Caco-2 (cell line): Measurements from ENCODE around the gene VILL. TPM values are rescaled to one million over a fixed set of nuclear protein-coding genes. Genes with fewer than 3 reads are reported as not detected.

Experiments
- BruUV-seq: library from RNA; stranded (reverse); fragments of 400-500 nt; replicated peaks from 2 replicates; lab custom pipeline; 2021; lab: Mats Ljungman, UMichigan
- CTCF ChIA-PET: fragments of 300-600 bp; sonication (Branson Sonifier 250); formaldehyde crosslinking; loops from one replicate; lab custom pipeline; 2022; ENCODE audit warnings: antibody characterized with exemption; lab: Charles Lee
- POLR2A ChIA-PET: fragments of 300-600 bp; sonication (Branson Sonifier 250); formaldehyde crosslinking; loops from one replicate; lab custom pipeline; 2022; ENCODE audit warnings: antibody characterized with exemption; lab: Charles Lee
- DNase-seq, 2 experiments: peaks; one replicate each; pipeline versions ENCODE4 v3.0.0 to v3.0.0-alpha.2; 2020 to 2022
- H3K27me3 ChIP-seq: replicated peaks from 2 replicates; pipeline ENCODE4 v1.6.0; 2011; ENCODE audit warnings: low read length; ENCODE audit not compliant: control insufficient read depth, insufficient read depth
- H3K36me3 ChIP-seq: 2 replicates; pipeline ENCODE4 v1.5.1; 2011; ENCODE audit warnings: low read length; ENCODE audit not compliant: control insufficient read depth, insufficient read depth
- H3K4me1 ChIP-seq: fragments of 250-450 bp; sonication (Bioruptor Pico); 2 replicates; pipeline ENCODE4 v1.5.1; 2020; ENCODE audit warnings: mild to moderate bottlenecking
- H3K4me3 ChIP-seq: 2 replicates; pipeline ENCODE4 v1.5.1; 2011; ENCODE audit warnings: low read depth, mild to moderate bottlenecking, control low read depth, low read length
- H3K9me3 ChIP-seq: fragments of 250-450 bp; sonication (Bioruptor Pico); 2 replicates; pipeline ENCODE4 v1.5.1; 2020; ENCODE audit warnings: mild to moderate bottlenecking, moderate library complexity
- H3K27ac Mint-ChIP-seq: one replicate; pipeline ENCODE4 v1.8.0; 2022; ENCODE audit warnings: mixed read lengths; ENCODE audit not compliant: unreplicated experiment
- H3K27me3 Mint-ChIP-seq: one replicate; pipeline ENCODE4 v1.8.0; 2022; ENCODE audit warnings: mixed read lengths; ENCODE audit not compliant: insufficient read depth, unreplicated experiment
- H3K36me3 Mint-ChIP-seq: one replicate; pipeline ENCODE4 v1.8.0; 2022; ENCODE audit warnings: mild to moderate bottlenecking, mixed read lengths; ENCODE audit not compliant: insufficient read depth, unreplicated experiment
- H3K4me1 Mint-ChIP-seq: one replicate; pipeline ENCODE4 v1.8.0; 2022; ENCODE audit warnings: low read depth, mixed read lengths; ENCODE audit not compliant: unreplicated experiment
- H3K4me3 Mint-ChIP-seq: one replicate; pipeline ENCODE4 v1.8.0; 2022; ENCODE audit warnings: mild to moderate bottlenecking, moderate library complexity, mixed read lengths; ENCODE audit not compliant: unreplicated experiment
- H3K9me3 Mint-ChIP-seq: one replicate; pipeline ENCODE4 v1.8.0; 2022; ENCODE audit warnings: mixed read lengths; ENCODE audit not compliant: unreplicated experiment
- CTCF ChIP-seq, 2 experiments: fragments of 200-600 bp in 1 of 2; IDR thresholded peaks; 1 replicate in 1 of 2; 2 replicates in 1 of 2; pipeline versions ENCODE4 v1.5.1 to v1.8.0; 2011 to 2022; ENCODE audit warnings: antibody characterized with exemption in 1 of 2, control low read depth in 1 of 2, inconsistent platforms in 1 of 2, low read depth in 1 of 2, low read length in 1 of 2, mild to moderate bottlenecking in 1 of 2, moderate library complexity in 1 of 2; ENCODE audit not compliant: insufficient read depth in 1 of 2, severe bottlenecking in 1 of 2, unreplicated experiment in 1 of 2
- intact Hi-C: fragments of 100-400 bp; cut with micrococcal nuclease; formaldehyde crosslinking; loops from one replicate; pipeline ENCODE4 v1.10.0; 2022; ENCODE audit not compliant: unreplicated experiment
- total RNA-seq: library from RNA; stranded (reverse); gene quantifications from 2 replicates; pipeline ENCODE4 v1.2.3, GENCODE V29; 2022

Gene VILL
- total RNA-seq, 1 experiment from 2014 or later: 11.7 TPM

DNA sequence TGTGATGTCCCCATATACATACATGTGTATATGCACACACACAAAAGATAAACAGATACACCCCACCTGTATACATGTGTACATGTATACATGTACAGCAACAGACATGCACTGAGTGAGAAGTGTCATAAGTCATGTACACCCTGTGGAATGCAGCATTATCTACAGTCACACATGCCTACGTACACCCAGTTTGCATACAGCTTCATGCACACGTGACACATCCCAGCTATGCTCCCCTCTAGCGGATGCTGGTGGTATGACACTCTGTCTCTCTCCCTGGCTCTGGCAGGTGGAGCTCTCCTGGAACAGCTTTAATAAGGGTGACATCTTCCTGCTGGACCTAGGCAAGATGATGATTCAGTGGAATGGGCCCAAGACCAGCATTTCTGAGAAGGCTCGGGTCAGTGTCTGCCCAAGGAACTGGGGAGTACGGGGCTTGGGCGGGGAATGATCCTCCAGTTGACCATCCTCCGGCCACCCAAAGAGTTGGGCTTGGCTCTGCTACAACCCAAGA lies 6.3 kb downstream of the VILL start:
- BruUV-seq: no TSS peak
- H3K27ac Mint-ChIP-seq: peak overlapping the region; percentile 48
- no peaks in the 10 kb centered on the region for H3K27me3 Mint-ChIP-seq
- H3K9me3 Mint-ChIP-seq: no peaks in the 10 kb centered on the region
- peak; percentile 87 for DNase-seq
- Histone ChIP-seq H3K4me1 (peaks cover 67% of the 10 kb centered on the region), H3K4me3 (no peak overlapping the region), H3K27me3 (no peaks in the 10 kb centered on the region), H3K36me3 (no peaks in the 10 kb centered on the region), H3K9me3 (no peaks in the 10 kb centered on the region)
- H3K4me1 Mint-ChIP-seq: peaks cover 54% of the 10 kb centered on the region
- H3K36me3 Mint-ChIP-seq: peaks cover 25% of the 10 kb centered on the region
- H3K4me3 Mint-ChIP-seq: peak overlapping the region; percentile 25
- ChIA-PET POLR2A (interaction anchor here (0.5 to 1.8 kb wide), 3 partner anchors 9 to 32 kb away, joined by 3 to 5 read pairs (median 4); no protein-coding TSS in a partner anchor), CTCF (interaction anchor here (0.5 to 1.5 kb wide), 8 partner anchors 10 to 553 kb away, joined by 3 to 12 read pairs (median 8); no protein-coding TSS in a partner anchor)
- intact Hi-C loops: loop anchor here (1.0 kb wide), 1 partner anchor 23 kb away; no protein-coding TSS in a partner anchor
- TF ChIP-seq CTCF (IDR thresholded peaks at IDR 0.05; ENCODE audit: insufficient read depth in 1 of 2, low read depth in 1 of 2, low read length in 1 of 2, severe bottlenecking in 1 of 2, unreplicated experiment in 1 of 2): peak; percentile 81 to 83

DNA sequence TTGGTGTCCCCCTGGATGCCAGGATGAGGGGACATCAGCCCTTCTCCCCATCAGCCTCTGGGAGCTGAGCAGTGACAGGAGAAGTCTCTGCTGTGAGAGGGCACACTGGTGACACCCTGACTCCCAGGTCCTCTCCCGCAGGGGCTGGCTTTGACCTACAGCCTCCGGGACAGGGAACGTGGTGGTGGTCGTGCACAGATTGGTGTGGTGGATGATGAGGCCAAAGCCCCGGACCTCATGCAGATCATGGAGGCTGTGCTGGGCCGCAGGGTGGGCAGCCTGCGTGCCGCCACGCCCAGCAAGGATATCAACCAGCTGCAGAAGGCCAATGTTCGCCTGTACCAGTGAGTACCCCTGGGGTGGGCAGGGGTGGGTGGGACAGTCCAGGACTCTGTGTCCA lies 6.8 kb downstream of the VILL start:
- H3K4me1 ChIP-seq: peaks cover 62% of the 10 kb centered on the region
- no peak for TF ChIP-seq CTCF (IDR thresholded peaks at IDR 0.05; ENCODE audit: insufficient read depth in 1 of 2, low read depth in 1 of 2, low read length in 1 of 2, severe bottlenecking in 1 of 2, unreplicated experiment in 1 of 2)
- ChIA-PET POLR2A (interaction anchor here (0.5 to 1.8 kb wide), 3 partner anchors 10 to 33 kb away, joined by 3 to 5 read pairs (median 4); no protein-coding TSS in a partner anchor), CTCF (interaction anchor here (0.5 to 1.5 kb wide), 8 partner anchors 11 to 553 kb away, joined by 3 to 12 read pairs (median 8); no protein-coding TSS in a partner anchor)
- no peaks in the 10 kb centered on the region for H3K27me3 ChIP-seq
- Mint-ChIP-seq H3K4me1 (peaks cover 49% of the 10 kb centered on the region), H3K36me3 (peaks cover 21% of the 10 kb centered on the region), H3K9me3 (no peaks in the 10 kb centered on the region), H3K27ac (peak overlapping the region; percentile 48), H3K4me3 (no peak overlapping the region), H3K27me3 (no peaks in the 10 kb centered on the region)
- H3K4me3 ChIP-seq: no peak overlapping the region
- intact Hi-C loops: loop anchor here (1.0 kb wide), 1 partner anchor 23 kb away; no protein-coding TSS in a partner anchor
- no peaks in the 10 kb centered on the region for H3K9me3 ChIP-seq
- no peaks in the 10 kb centered on the region for H3K36me3 ChIP-seq
- BruUV-seq: no TSS peak
- peak in 1 of 2 experiments; percentile 30 for DNase-seq

DNA sequence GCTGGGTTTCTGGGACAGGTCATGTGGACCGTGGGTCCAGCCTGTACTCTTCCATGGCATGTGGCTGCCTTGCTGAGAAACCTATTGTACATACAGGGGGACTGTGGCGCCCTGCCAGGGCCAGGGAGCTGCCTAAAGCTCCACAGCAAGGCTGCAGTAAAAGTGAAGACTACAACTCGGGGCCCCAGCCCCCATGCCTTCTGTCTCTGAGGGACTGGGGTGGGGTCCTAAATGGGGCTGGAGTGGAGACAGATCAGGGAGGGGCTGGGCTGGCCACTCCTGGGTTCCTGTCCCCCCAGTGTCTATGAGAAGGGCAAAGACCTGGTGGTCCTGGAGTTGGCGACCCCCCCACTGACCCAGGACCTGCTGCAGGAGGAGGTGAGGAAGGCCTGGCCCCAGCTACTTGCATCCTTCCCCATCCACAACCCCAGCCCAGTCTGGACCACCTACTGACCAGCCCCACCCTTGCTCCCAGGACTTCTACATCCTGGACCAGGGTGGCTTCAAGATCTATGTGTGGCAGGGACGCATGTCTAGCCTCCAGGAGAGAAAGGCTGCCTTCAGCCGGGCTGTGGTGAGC lies 7.3 kb downstream of the VILL start:
- Mint-ChIP-seq H3K36me3 (peaks cover 16% of the 10 kb centered on the region), H3K4me1 (peaks cover 44% of the 10 kb centered on the region), H3K27ac (peak overlapping the region; percentile 97), H3K27me3 (no peaks in the 10 kb centered on the region), H3K4me3 (peak overlapping the region; percentile 80), H3K9me3 (no peaks in the 10 kb centered on the region)
- peaks cover 2% of the 10 kb centered on the region; the same call in 1 of the 2 replicates for H3K36me3 ChIP-seq
- H3K9me3 ChIP-seq: no peaks in the 10 kb centered on the region
- peaks cover 57% of the 10 kb centered on the region for H3K4me1 ChIP-seq
- ChIA-PET CTCF (interaction anchor here (1.3 to 1.5 kb wide), 3 partner anchors 11 to 142 kb away, joined by 3 to 12 read pairs (median 9); no protein-coding TSS in a partner anchor), POLR2A (interaction anchor here (1.8 kb wide), 1 partner anchor 24 kb away, joined by 5 read pairs; no protein-coding TSS in a partner anchor)
- H3K27me3 ChIP-seq: no peaks in the 10 kb centered on the region
- BruUV-seq: no TSS peak
- DNase-seq: peak in 1 of 2 experiments; percentile 20
- H3K4me3 ChIP-seq: peak overlapping the region; percentile 60
- intact Hi-C loops: loop anchor here (1.0 kb wide), 1 partner anchor 24 kb away; no protein-coding TSS in a partner anchor
- no peak for TF ChIP-seq CTCF (IDR thresholded peaks at IDR 0.05; ENCODE audit: insufficient read depth in 1 of 2, low read depth in 1 of 2, low read length in 1 of 2, severe bottlenecking in 1 of 2, unreplicated experiment in 1 of 2)
